C4-2B (cell line): Measurements from ENCODE around the gene ZFYVE28.

ENCODE experiments used
- CTCF ChIP-seq: fragments of 450-650 bp; conservative IDR thresholded peaks from 2 replicates; pipeline ENCODE4 v1.5.1; 2017; ENCODE audit warnings: mild to moderate bottlenecking
- ZFX ChIP-seq: fragments of 450-650 bp; IDR thresholded peaks from 2 replicates; pipeline ENCODE4 v1.6.1; 2017

GRCh38 chr4:2248044-2248780 lies 170.2 kb downstream of the ZFYVE28 start:
- TF ChIP-seq CTCF (no peak), ZFX (no peak)
